Measurements from ENCODE around the gene RBBP6.
"Not testable (repeated sequence)": the region's sequence is repeated elsewhere in the genome, so short reads cannot be mapped to it uniquely, and the experiment has no call there.

Gene RBBP6

DNA sequence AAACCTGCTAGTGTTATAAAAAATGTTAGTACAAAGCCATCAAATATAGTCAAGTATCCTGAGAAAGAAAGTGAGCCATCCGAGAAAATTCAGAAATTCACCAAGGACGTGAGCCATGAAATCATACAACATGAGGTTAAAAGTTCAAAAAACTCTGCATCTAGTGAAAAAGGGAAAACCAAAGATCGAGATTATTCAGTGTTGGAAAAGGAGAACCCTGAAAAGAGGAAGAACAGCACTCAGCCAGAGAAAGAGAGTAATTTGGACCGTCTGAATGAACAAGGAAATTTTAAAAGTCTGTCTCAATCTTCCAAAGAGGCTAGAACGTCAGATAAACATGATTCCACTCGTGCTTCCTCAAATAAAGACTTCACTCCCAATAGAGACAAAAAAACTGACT, 31.7 kb downstream of the RBBP6 start:
- Mint-ChIP-seq H3K27ac (no peak overlapping the region), H3K36me3 (ENCODE audit: low read depth) (peaks cover 56% of the 10 kb centered on the region), H3K27me3 (ENCODE audit: low read depth) (no peaks in the 10 kb centered on the region), H3K4me3 (no peak overlapping the region), H3K9me3 (no peaks in the 10 kb centered on the region), H3K4me1 (ENCODE audit: low read depth) (no peaks in the 10 kb centered on the region)

DNA sequence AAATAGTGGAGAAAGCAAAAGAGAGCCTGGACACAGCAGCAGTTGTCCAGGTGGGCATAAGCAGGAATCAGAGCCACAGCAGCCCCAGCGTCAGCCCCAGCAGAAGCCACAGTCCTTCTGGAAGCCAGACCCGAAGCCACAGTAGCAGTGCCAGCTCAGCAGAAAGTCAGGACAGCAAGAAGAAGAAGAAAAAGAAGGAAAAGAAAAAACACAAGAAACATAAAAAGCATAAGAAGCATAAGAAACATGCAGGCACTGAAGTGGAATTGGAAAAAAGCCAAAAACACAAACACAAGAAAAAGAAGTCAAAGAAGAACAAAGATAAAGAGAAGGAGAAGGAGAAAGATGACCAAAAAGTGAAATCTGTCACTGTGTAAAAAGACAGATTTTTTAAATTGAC, 32.7 kb downstream of the RBBP6 start:
- no peaks in the 10 kb centered on the region for H3K9me3 Mint-ChIP-seq
- no peaks in the 10 kb centered on the region for H3K27me3 Mint-ChIP-seq (ENCODE audit: low read depth)
- H3K27ac Mint-ChIP-seq: peak overlapping the region; percentile 45
- peaks cover 56% of the 10 kb centered on the region for H3K36me3 Mint-ChIP-seq (ENCODE audit: low read depth)
- no peaks in the 10 kb centered on the region for H3K4me1 Mint-ChIP-seq (ENCODE audit: low read depth)
- no peak overlapping the region for H3K4me3 Mint-ChIP-seq

DNA sequence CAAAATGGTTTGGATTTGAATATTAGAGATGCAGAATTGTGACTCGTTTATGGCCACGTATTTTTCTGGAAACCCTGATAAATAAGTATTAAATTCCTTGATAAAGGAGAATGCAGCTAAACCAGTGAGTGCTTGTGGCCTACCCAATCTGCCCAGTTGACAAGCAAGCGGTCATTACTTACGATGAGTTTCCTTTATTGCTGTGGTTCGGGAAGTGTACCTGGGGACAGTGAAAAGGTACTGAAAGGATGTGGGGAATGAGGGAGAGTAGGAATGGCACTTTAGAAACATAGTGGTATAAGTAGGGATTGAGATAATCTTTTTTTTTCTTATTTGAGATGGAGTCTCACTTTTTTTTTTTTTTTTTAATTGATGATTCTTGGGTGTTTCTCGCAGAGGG, 33.8 kb downstream of the RBBP6 start:
- Mint-ChIP-seq H3K27me3 (ENCODE audit: low read depth) (no peaks in the 10 kb centered on the region), H3K4me1 (ENCODE audit: low read depth) (no peaks in the 10 kb centered on the region), H3K36me3 (ENCODE audit: low read depth) (peaks cover 49% of the 10 kb centered on the region), H3K9me3 (no peaks in the 10 kb centered on the region), H3K4me3 (no peak overlapping the region), H3K27ac (no peak overlapping the region)

DNA sequence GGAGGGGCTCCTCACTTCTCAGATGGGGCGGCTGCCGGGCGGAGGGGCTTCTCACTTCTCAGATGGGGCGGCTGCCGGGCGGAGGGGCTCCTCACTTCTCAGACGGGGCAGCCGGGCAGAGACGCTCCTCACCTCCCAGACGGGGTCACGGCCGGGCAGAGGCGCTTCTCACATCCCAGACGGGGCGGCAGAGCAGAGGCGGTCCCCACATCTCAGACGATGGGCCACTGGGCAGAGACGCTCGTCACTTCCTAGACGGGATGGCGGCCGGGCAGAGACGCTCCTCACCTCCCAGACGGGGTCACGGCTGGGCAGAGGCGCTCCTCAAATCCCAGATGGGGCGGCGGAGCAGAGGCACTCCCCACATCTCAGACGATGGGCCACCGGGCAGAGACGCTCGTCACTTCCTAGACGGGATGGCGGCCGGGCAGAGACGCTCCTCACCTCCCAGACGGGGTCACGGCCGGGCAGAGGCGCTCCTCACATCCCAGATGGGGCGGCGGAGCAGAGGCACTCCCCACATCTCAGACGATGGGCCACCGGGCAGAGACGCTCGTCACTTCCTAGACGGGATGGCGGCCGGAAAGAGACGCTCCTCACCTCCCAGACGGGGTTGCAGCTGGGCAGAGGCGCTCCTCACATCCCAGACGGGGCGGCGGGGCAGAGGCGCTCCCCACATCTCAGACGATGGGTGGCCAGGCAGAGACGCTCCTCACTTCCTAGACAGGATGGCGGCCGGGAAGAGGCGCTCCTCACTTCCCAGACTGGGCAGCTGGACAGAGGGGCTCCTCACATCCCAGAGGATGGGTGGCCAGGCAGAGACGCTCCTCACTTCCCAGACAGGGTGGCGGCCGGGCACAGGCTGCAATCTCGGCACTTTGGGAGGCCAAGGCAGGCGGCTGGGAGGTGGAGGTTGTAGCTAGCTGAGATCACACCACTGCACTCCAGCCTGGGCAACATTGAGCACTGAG, 35.4 kb downstream of the RBBP6 start:
- H3K36me3 Mint-ChIP-seq (ENCODE audit: low read depth): peaks cover 34% of the 10 kb centered on the region
- not testable (repeated sequence) for H3K9me3 Mint-ChIP-seq

DNA sequence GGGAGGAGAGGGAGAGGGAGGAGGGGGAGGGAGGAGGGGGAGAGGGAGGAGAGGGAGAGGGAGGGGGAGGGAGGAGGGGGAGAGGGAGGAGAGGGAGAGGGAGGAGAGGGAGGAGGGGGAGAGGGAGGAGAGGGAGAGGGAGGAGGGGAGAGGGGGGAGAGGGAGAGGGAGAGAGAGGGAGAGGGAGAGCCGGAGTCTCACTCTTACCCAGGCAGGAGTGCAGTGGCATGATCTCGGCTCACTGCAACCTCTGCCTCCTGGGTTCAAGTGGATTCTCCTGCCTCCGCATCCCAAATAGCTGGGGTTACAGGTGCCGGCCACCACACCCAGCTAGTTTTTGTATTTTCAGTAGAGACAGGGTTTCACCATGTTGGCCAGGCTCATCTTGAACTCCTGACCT, 36.4 kb downstream of the RBBP6 start:
- not testable (repeated sequence) for H3K4me3 Mint-ChIP-seq; H3K4me1 Mint-ChIP-seq (ENCODE audit: low read depth); H3K27ac Mint-ChIP-seq; H3K27me3 Mint-ChIP-seq (ENCODE audit: low read depth); H3K9me3 Mint-ChIP-seq
- H3K36me3 Mint-ChIP-seq (ENCODE audit: low read depth): peaks cover 26% of the 10 kb centered on the region

More for the DNA sequence above, 35.4 kb downstream of the RBBP6 start:
- H3K27me3 Mint-ChIP-seq (ENCODE audit: low read depth); H3K4me3 Mint-ChIP-seq; H3K27ac Mint-ChIP-seq; H3K4me1 Mint-ChIP-seq (ENCODE audit: low read depth): not testable (repeated sequence)

DNA sequence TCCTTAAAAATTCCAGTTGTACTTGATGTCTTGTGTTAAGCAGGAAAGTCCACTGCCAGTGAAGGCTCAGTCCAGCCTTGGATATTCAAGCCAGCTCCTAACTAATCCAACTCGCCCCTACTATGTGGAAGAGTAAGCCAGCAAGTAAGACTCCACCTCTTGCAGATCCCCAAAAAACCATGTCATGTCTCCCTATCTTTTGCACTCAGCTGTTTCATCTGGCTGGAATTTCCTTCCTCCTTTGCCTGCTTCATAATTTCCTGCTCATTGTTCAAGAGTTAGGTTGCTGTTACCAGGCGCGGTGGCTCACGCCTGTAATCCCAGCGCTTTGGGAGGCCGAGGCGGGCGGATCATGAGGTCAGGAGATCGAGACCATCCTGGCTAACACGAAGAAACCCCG, 37.8 kb downstream of the RBBP6 start:
- Mint-ChIP-seq H3K36me3 (ENCODE audit: low read depth) (peaks cover 12% of the 10 kb centered on the region), H3K27ac (no peak overlapping the region), H3K9me3 (no peaks in the 10 kb centered on the region), H3K4me1 (ENCODE audit: low read depth) (no peaks in the 10 kb centered on the region), H3K4me3 (no peak overlapping the region), H3K27me3 (ENCODE audit: low read depth) (no peaks in the 10 kb centered on the region)

DNA sequence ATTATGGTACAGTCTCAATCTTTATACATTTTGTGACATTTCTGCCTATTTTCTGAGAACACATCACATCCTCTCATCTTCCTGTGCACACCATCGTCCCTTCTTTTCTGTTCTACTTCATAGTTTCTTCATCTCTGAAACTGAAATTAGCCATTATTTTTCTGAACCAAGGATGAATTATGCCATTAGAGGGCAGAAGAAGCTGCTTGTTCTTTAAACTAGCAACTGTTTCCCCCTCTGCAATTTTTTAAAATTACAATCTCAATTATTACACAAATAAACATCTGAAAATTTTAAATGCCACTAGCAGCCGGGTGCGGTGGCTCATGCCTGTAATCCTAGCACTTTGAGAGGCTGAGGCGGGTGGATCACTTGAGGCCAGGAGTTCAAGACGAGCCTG, 41.3 kb downstream of the RBBP6 start:
- Mint-ChIP-seq H3K36me3 (ENCODE audit: low read depth) (peaks cover 2% of the 10 kb centered on the region), H3K27ac (no peak overlapping the region), H3K4me1 (ENCODE audit: low read depth) (no peaks in the 10 kb centered on the region), H3K4me3 (no peak overlapping the region), H3K27me3 (ENCODE audit: low read depth) (no peaks in the 10 kb centered on the region), H3K9me3 (no peaks in the 10 kb centered on the region)

DNA sequence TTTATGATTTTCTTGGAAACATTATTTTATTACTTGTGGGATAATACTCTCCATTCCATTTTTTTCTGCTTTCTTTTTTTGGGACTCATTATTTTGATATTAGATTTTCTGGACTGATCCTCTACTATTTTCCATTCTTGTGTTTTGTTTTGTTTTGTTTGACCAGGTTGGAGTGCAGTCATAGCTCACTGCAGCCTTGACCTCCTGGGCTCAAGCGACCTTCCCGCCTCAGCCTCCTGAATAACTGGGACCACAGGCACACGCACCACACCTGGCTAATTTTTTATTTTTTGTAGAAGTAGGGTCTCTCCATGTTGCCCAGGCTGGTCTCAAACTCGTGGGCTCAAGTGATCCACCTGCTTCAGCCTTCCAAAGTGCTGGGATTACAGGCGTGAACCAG, 44.1 kb downstream of the RBBP6 start:
- Mint-ChIP-seq H3K36me3 (ENCODE audit: low read depth) (no peaks in the 10 kb centered on the region), H3K4me3 (no peak overlapping the region), H3K27ac (no peak overlapping the region), H3K9me3 (no peaks in the 10 kb centered on the region), H3K27me3 (ENCODE audit: low read depth) (no peaks in the 10 kb centered on the region), H3K4me1 (ENCODE audit: low read depth) (no peaks in the 10 kb centered on the region)

DNA sequence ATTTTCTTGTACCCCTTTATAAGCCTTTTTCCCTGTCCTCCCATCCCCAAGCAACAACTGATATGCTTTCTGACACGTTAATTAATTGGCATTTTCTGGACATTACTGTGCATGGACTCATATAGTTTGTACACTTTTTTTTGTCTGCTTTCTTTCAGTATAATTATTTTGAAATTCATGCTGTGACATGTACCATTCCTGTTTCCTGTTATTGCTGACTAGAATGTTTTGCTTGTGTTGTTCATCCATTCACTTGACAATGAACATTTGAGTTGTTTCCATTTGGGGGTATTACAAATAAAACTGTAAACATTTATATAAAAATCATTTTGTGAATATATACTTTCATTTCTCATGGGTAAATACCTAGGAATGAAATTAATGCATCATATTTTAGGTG, 50.6 kb downstream of the RBBP6 start:
- Mint-ChIP-seq H3K4me1 (ENCODE audit: low read depth) (no peaks in the 10 kb centered on the region), H3K9me3 (no peaks in the 10 kb centered on the region), H3K36me3 (ENCODE audit: low read depth) (no peaks in the 10 kb centered on the region), H3K4me3 (no peak overlapping the region), H3K27ac (no peak overlapping the region), H3K27me3 (ENCODE audit: low read depth) (peaks cover 6% of the 10 kb centered on the region)

DNA sequence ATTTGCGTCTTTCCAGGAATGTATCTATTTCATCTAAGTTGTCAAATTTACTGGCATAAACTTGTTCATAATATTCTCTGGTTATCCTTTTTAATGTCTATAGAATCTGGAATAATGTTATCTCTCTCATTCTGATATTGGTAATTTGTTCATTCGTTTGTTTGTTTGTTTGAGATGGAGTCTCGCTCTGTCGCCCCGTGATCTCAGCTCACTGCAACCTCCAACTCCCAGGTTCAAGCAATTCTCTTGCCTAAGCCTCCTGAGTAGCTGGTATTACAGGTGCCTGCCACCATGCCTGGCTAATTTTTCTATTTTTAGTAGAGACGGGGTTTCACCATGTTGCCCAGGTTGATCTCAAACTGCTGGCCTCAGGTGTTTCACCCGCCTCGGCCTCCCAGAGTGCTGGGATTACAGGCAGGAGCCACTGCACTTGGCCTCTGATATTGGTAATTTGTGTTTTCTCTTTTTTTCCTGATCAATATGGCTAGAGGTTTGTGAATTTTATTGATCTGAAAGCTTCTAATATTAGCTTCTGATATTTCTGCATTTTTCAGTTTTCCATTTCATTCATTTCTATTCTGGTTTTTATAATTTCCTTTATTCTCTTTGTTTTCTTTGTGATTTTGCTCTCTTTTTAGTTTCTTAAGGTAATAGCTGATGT, 59.5 kb downstream of the RBBP6 start:
- Mint-ChIP-seq H3K27me3 (ENCODE audit: low read depth) (peaks cover 15% of the 10 kb centered on the region), H3K4me3 (no peak overlapping the region), H3K36me3 (ENCODE audit: low read depth) (no peaks in the 10 kb centered on the region), H3K9me3 (no peaks in the 10 kb centered on the region), H3K4me1 (ENCODE audit: low read depth) (no peaks in the 10 kb centered on the region), H3K27ac (no peak overlapping the region)

DNA sequence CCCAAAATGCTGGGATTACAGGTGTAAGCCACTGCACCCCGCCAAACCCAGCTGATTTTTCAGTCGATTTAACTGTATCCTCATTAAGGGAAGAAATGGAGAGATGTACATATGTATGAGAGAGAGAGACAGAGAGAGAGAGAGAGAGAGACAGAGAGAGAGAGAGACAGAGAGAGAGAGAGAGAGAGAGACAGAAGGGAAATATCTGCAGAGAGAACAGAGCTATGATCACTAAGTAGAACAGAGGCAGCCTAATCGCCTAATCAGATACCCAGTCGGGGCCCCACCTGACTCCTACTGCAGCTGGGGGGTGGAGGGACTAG, 70.0 kb downstream of the RBBP6 start:
- H3K4me1 Mint-ChIP-seq (ENCODE audit: low read depth): no peaks in the 10 kb centered on the region
- no peak overlapping the region for H3K4me3 Mint-ChIP-seq
- no peak overlapping the region for H3K27ac Mint-ChIP-seq
- no peaks in the 10 kb centered on the region for H3K36me3 Mint-ChIP-seq (ENCODE audit: low read depth)
- no peaks in the 10 kb centered on the region for H3K9me3 Mint-ChIP-seq
- peaks cover 44% of the 10 kb centered on the region for H3K27me3 Mint-ChIP-seq (ENCODE audit: low read depth)

DNA sequence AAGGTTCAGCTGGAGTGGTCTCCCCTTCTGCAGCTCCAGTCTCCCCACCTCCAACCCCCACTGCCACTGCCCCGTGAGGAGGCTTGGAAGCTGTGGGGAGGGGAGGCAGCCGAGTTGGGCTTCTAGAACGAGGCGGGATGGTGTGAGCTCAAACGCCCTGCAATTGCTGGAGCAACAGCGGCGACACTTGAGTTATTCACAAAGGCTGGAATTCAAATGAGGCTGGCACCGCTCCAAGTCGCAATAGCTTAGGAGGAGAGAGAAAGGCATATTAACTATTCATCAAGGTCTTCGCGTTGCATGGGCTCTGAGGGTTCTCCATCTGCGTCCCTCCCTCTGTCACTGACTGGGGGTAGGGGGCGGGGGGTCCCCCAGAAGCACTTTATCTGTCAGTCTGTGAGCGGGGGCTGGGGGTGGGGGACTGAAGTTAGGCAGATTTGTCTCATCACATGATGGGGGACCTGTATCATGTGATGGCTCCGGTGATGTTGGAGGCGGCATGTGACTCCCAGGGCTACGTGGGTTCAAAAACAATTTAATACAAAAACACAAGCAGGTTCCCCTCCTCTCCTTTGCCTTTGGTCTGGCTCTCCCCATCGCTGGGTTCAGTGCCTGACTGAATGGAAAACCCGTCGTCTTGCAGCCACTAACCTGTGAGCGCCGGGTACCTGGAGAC, 70.5 kb downstream of the RBBP6 start:
- no peak overlapping the region for H3K4me3 Mint-ChIP-seq
- no peaks in the 10 kb centered on the region for H3K36me3 Mint-ChIP-seq (ENCODE audit: low read depth)
- H3K4me1 Mint-ChIP-seq (ENCODE audit: low read depth): no peaks in the 10 kb centered on the region
- H3K27ac Mint-ChIP-seq: no peak overlapping the region
- no peaks in the 10 kb centered on the region for H3K9me3 Mint-ChIP-seq
- H3K27me3 Mint-ChIP-seq (ENCODE audit: low read depth): peaks cover 44% of the 10 kb centered on the region

DNA sequence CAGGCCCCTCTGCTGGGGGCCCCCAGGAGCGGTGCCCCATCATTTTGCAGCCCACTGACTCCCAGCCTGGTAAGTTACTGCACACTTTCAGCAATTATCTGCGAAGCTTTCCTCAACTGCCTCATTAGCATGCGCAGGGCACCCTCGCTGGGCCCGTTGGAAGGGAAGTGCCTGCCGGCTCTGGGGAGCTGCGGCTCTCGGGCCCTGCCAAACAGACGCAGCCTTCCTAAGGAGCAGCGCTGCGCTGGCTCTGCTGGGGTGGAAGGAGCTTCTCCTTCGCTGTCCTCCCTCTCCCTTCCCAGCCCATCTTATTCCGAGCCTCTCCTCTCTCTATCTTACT, 71.0 kb downstream of the RBBP6 start:
- Mint-ChIP-seq H3K27ac (no peak overlapping the region), H3K27me3 (ENCODE audit: low read depth) (peaks cover 49% of the 10 kb centered on the region), H3K9me3 (no peaks in the 10 kb centered on the region), H3K4me1 (ENCODE audit: low read depth) (no peaks in the 10 kb centered on the region), H3K4me3 (no peak overlapping the region), H3K36me3 (ENCODE audit: low read depth) (no peaks in the 10 kb centered on the region)

DNA sequence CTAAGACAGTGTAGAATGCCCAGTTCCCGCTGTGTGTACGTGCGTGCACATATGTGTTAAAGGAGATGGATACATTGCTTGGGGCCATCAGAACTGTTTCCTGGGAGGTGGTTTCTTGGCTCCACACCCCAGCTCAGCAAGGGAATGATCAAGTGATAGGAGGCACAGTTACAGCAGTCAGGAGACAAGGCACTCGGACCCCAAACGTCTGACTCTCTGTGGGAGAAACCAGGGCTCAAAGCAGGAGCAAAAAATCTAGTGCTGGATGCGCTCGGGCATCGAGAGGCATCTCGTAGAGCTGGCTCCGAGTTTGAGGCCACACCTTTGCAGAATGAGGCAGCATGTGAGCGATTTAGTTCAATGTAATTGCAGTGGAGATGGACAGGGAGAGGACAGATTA, 71.9 kb downstream of the RBBP6 start:
- Mint-ChIP-seq H3K9me3 (no peaks in the 10 kb centered on the region), H3K4me3 (no peak overlapping the region), H3K4me1 (ENCODE audit: low read depth) (no peaks in the 10 kb centered on the region), H3K36me3 (ENCODE audit: low read depth) (no peaks in the 10 kb centered on the region), H3K27me3 (ENCODE audit: low read depth) (peaks cover 50% of the 10 kb centered on the region), H3K27ac (no peak overlapping the region)

DNA sequence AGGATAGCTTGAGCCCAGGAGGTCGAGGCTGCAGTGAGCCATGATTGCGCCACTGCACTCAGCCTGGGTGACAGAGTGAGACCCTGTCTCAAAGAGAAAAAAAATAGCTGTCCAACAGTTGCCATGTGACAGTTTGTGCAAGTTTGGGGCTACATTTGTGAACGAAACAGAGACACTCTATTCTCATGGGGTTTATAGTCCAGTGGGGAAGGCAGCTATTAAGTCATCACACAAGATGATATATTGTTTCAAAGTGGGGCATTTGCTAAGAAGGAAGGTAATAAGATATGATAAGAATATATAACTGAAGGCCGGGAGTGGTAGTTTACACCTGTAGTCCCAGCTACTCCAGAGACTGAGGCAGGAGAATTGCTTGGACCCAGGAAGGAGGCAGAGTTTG, 73.3 kb downstream of the RBBP6 start:
- no peaks in the 10 kb centered on the region for H3K9me3 Mint-ChIP-seq
- no peak overlapping the region for H3K4me3 Mint-ChIP-seq
- no peaks in the 10 kb centered on the region for H3K4me1 Mint-ChIP-seq (ENCODE audit: low read depth)
- no peak overlapping the region for H3K27ac Mint-ChIP-seq
- no peaks in the 10 kb centered on the region for H3K36me3 Mint-ChIP-seq (ENCODE audit: low read depth)
- H3K27me3 Mint-ChIP-seq (ENCODE audit: low read depth): peaks cover 47% of the 10 kb centered on the region

Measured in T-helper 1 cell treated with Interleukin-12 subunit alpha and Interleukin-12 subunit beta and Interleukin-4 antibody, amounts not matched to agents 30 μg/mL and 1 μg/mL, for 36 hours (primary cell).